Thyroid gland (tissue), 4 donors: Measurements from ENCODE around the gene EPC1. TPM values are rescaled to one million over a fixed set of nuclear protein-coding genes. Genes with fewer than 3 reads are reported as not detected.
"Not testable (repeated sequence)": the region's sequence is repeated elsewhere in the genome, so short reads cannot be mapped to it uniquely, and the experiment has no call there.

Source experiments
- DNase-seq, 2 donors: peaks; one replicate each; pipeline ENCODE4 v3.0.0-alpha.2; 2019
- H3K27ac ChIP-seq, 3 donors: fragments of 200-600 bp; sonication (generic); 1 replicate in 2 of 3; 2 replicates in 1 of 3; pipeline ENCODE4 v1.5.1; 2016 to 2019; ENCODE audit warnings: mild to moderate bottlenecking in 1 of 3, moderate library complexity in 1 of 3
- H3K27me3 ChIP-seq: fragments of 200-600 bp; sonication (generic); one replicate; pipeline ENCODE4 v1.5.1; 2019
- H3K36me3 ChIP-seq, 2 donors: fragments of 200-600 bp; sonication (generic); one replicate each; pipeline ENCODE4 v1.5.1; 2016 to 2019
- H3K4me1 ChIP-seq, 2 donors: fragments of 200-600 bp; sonication (generic); one replicate each; pipeline ENCODE4 v1.5.1; 2017 to 2019
- H3K4me3 ChIP-seq, 3 donors: fragments of 200-600 bp; sonication (generic); replicated peaks in 1 of 3; 1 replicate in 2 of 3; 2 replicates in 1 of 3; pipeline ENCODE4 v1.5.1; 2016; ENCODE audit warnings: mild to moderate bottlenecking in 1 of 3
- H3K9me3 ChIP-seq: fragments of 200-600 bp; sonication (generic); one replicate; pipeline ENCODE4 v1.5.1; 2017
- CTCF ChIP-seq, 6 experiments: fragments of 200-600 bp in 3 of 6; fragments of 450-650 bp in 3 of 6; sonication (generic) in 3 of 6; IDR thresholded peaks; one replicate each; pipeline ENCODE4 v1.5.1; 2016 to 2019; ENCODE audit warnings: antibody characterized with exemption in 6 of 6, mild to moderate bottlenecking in 2 of 6, inconsistent platforms in 1 of 6, moderate library complexity in 1 of 6
- POLR2A ChIP-seq, 2 donors: fragments of 450-650 bp; IDR thresholded peaks; one replicate each; pipeline ENCODE4 v1.6.1; 2017; ENCODE audit warnings: antibody characterized with exemption in 2 of 2, mild to moderate bottlenecking in 2 of 2, moderate library complexity in 1 of 2
- WGBS, 2 donors: methylation state at CpG; one replicate each; pipeline ENCODE4 v1.1.5; 2017; 5-methylcytosine and 5-hydroxymethylcytosine counted together
- intact Hi-C: fragments of 100-400 bp; cut with DNase I; formaldehyde crosslinking; loops from one replicate; pipeline ENCODE4 v1.15.1; 2023
- total RNA-seq, 4 donors: library from RNA; depleted of rRNA; stranded (reverse); fragments of >200 nt; gene quantifications; one replicate each; pipeline ENCODE4 v1.2.3, GENCODE V29; 2016

Gene EPC1
- total RNA-seq, 4 donors from 2014 or later = 60.0 to 83.4 (median 69.0) TPM

- no peak overlapping the region for H3K4me3 ChIP-seq
- intact Hi-C loops = loop anchor here (5.0 to 10.0 kb wide), 2 partner anchors 109 to 171 kb away; no protein-coding TSS in a partner anchor
- DNase-seq = no peak
- no peaks in the 10 kb centered on the region for H3K27me3 ChIP-seq
- H3K36me3 ChIP-seq = no peaks in the 10 kb centered on the region
- H3K9me3 ChIP-seq = no peaks in the 10 kb centered on the region
- H3K4me1 ChIP-seq = peaks cover 7 to 31% of the 10 kb centered on the region in 2 donors
- WGBS, 2 donors = 63 to 69% methylated on average over 4 of the region's 4 CpGs
- TF ChIP-seq POLR2A (IDR thresholded peaks at IDR 0.05) = no peak
- no peak for TF ChIP-seq CTCF (IDR thresholded peaks at IDR 0.05)
- peak overlapping the region in 1 of 3 donors; percentile 4 for H3K27ac ChIP-seq
Measured at GRCh38 chr10:32366111-32366510, 19.2 kb upstream of the EPC1 start.

GRCh38 chr10:32365404-32365803 is 18.4 kb upstream of the EPC1 start:
- intact Hi-C loops = loop anchor here (5.0 to 10.0 kb wide), 2 partner anchors 108 to 171 kb away; no protein-coding TSS in a partner anchor
- not testable (repeated sequence) for H3K27me3 ChIP-seq, H3K27ac ChIP-seq, H3K36me3 ChIP-seq, H3K4me3 ChIP-seq, DNase-seq, H3K9me3 ChIP-seq
- WGBS, 2 donors = 98% methylated on average over 8 of the region's 8 CpGs
- H3K4me1 ChIP-seq = peaks cover 10 to 26% of the 10 kb centered on the region in 2 donors

- Histone ChIP-seq H3K36me3 (no peaks in the 10 kb centered on the region), H3K4me3 (no peak overlapping the region), H3K27ac (no peak overlapping the region), H3K9me3 (no peaks in the 10 kb centered on the region), H3K27me3 (no peaks in the 10 kb centered on the region), H3K4me1 (peaks cover 5 to 16% of the 10 kb centered on the region in 2 donors)
- no peak for TF ChIP-seq POLR2A (IDR thresholded peaks at IDR 0.05)
- no peak for TF ChIP-seq CTCF (IDR thresholded peaks at IDR 0.05)
- intact Hi-C loops = loop anchor here (10.0 kb wide), 1 partner anchor 168 kb away; no protein-coding TSS in a partner anchor
- WGBS, 2 donors = 94 to 96% methylated on average over 6 of the region's 6 CpGs
- DNase-seq = no peak
Measured at GRCh38 chr10:32362571-32362970, 15.6 kb upstream of the EPC1 start.

GRCh38 chr10:32360884-32361283 is 13.9 kb upstream of the EPC1 start:
- Histone ChIP-seq H3K27ac (no peak overlapping the region), H3K27me3 (no peaks in the 10 kb centered on the region), H3K4me1 (peaks cover 3 to 10% of the 10 kb centered on the region in 2 donors), H3K9me3 (no peaks in the 10 kb centered on the region), H3K36me3 (no peaks in the 10 kb centered on the region), H3K4me3 (no peak overlapping the region)
- 53 to 60% methylated on average over 2 of the region's 2 CpGs for WGBS, 2 donors
- no peak for TF ChIP-seq CTCF (IDR thresholded peaks at IDR 0.05)
- no peak for TF ChIP-seq POLR2A (IDR thresholded peaks at IDR 0.05)
- intact Hi-C loops = loop anchor here (10.0 kb wide), 1 partner anchor 166 kb away; no protein-coding TSS in a partner anchor
- DNase-seq = no peak

- H3K27ac ChIP-seq = no peak overlapping the region
- no peaks in the 10 kb centered on the region for H3K9me3 ChIP-seq
- TF ChIP-seq CTCF (IDR thresholded peaks at IDR 0.05) (no peak), POLR2A (IDR thresholded peaks at IDR 0.05) (no peak)
- no peaks in the 10 kb centered on the region for H3K27me3 ChIP-seq
- no peaks in the 10 kb centered on the region for H3K36me3 ChIP-seq
- peaks cover 3 to 10% of the 10 kb centered on the region in 2 donors for H3K4me1 ChIP-seq
- no peak overlapping the region for H3K4me3 ChIP-seq
- intact Hi-C loops = loop anchor here (10.0 kb wide), 1 partner anchor 165 kb away; no protein-coding TSS in a partner anchor
- 90 to 100% methylated on average over 1 of the region's 1 CpG for WGBS, 2 donors
- DNase-seq = no peak
Measured at GRCh38 chr10:32360241-32360640, 13.3 kb upstream of the EPC1 start.
